Stimulated activated CD8-positive, alpha-beta memory T cell treated with anti-CD3 and anti-CD28 coated beads, Interleukin-12 subunit alpha, Interleukin-12 subunit beta, amount 100 ng/mL, for 24 hours (primary cell): Measurements from ENCODE around the gene NCCRP1.

Source experiments
- DNase-seq: peaks from one replicate; pipeline ENCODE4 v3.0.0-alpha.2; 2020; ENCODE audit errors: extremely low read depth

The NCCRP1 gene

GRCh38 chr19:39165857-39166256, 30.9 kb upstream of the NCCRP1 start:
- no peak for DNase-seq

DNA sequence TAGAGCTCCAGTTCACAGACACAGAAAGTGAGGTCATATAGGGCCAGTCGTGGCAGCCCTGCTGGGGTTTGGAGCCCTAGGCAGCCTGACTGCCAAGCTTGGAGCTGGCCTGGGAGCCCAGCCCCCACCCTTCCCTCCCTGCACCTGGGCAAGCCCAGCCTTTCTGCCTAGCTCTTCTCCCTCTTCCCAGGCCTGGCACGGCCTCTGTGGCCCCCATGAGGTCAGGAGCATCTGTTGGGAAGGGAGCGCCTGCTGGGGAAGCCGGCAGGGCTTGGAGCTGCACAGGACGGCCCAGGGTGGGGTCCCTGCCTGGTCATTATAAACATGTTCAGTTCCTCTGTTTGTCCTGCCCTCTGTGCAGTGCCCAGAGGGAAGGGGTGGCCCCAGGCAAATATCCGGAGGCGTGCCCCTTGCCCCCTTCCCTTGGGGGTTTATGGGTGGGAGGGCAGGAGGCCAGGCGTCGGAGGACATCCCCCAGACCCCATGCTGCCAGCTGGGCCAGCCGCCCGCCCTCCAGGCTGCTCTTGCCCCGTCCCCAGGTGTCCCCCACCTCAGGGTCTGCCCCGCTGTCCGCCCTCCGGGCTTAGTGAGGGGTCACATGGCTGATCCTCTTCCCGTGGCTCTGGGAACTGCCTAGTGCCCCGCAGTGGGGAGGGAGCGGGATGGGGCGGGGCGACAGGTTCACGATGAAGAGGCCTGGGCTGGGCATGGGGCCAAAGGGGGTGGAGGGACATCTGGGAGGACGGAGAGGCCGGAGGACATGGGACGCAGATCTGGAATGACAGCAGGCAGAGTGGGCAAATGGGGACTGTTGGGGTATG, 30.0 kb upstream of the NCCRP1 start:
- DNase-seq: no peak

GRCh38 chr19:39167461-39168257, 29.1 kb upstream of the NCCRP1 start:
- no peak for DNase-seq

GRCh38 chr19:39168258-39169142, 28.3 kb upstream of the NCCRP1 start:
- DNase-seq: no peak

GRCh38 chr19:39169143-39169810, 27.5 kb upstream of the NCCRP1 start:
- DNase-seq: no peak

GRCh38 chr19:39170386-39171231, 26.2 kb upstream of the NCCRP1 start:
- no peak for DNase-seq

DNA sequence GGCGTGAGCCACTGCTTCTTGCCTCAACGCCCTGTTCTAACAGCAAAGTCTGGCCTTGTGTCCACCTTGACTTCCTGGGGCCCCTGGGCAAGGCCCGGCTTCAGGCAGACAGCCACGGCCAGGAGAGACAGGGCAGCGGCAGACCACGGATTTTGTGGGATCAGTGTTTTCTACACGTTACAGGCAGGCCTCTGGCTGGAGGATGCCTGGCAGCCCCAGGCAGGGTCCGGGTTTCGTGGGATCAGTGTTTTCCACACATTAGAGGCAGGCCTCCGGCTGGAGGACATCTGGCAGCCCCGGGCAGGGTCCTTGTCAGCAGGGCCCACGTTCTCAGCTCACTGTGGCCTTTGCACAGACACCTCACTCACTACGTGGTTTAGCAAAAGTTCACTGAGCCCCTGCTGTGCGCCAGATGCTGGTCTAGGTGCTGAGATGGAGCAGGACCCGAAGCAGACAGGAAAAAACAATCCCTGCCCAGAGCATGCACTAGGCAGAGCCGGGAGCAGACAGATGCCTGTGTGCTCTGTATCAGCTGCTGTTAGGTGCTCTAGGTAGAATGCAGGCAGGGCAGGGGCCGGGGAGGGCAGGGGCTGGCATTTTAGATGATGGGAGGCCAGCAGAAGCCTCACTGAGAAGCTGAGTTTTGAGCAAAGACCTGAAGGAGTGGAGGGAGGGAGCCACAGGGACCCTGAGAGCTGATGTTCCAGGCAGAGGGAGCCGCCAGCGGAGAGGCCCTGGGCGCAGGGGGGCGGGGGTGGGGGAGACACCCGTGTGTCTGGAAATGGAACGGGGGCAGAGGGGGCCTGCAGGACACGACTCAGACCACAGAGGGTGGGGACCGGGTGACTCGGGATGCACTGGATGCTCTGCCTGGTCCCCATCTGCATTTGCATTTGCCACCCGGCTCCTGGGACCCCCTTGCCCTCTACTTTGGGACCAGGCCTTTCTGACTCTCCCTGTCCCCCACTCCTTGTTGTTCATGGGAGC, 25.0 kb upstream of the NCCRP1 start:
- DNase-seq: no peak

GRCh38 chr19:39172700-39173501, 23.9 kb upstream of the NCCRP1 start:
- DNase-seq: no peak

GRCh38 chr19:39173502-39173991, 23.2 kb upstream of the NCCRP1 start:
- DNase-seq: no peak

DNA sequence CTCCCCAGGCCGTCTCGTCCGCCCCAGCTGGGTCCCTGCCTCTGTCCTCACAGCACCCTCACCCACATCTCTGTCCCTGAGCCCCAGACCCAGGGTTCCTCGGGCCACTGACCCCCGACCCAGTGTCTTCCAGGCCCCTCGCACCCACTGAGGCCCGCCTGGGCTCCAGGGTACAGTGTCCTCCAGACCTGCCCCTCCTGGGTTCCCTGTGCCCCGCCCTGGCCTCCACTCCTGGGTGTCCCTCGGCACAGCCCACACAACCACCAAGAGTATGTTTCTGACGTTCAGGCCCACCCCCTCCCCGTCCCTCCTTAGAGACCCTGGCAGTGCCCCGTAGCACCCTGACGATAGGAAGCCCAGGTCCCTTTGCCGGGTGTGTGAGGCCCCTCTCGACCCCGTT, 22.6 kb upstream of the NCCRP1 start:
- no peak for DNase-seq

GRCh38 chr19:39174558-39175544, 21.9 kb upstream of the NCCRP1 start:
- DNase-seq: no peak

- no peak for DNase-seq
Observed at GRCh38 chr19:39175564-39175963, 21.2 kb upstream of the NCCRP1 start.

DNA sequence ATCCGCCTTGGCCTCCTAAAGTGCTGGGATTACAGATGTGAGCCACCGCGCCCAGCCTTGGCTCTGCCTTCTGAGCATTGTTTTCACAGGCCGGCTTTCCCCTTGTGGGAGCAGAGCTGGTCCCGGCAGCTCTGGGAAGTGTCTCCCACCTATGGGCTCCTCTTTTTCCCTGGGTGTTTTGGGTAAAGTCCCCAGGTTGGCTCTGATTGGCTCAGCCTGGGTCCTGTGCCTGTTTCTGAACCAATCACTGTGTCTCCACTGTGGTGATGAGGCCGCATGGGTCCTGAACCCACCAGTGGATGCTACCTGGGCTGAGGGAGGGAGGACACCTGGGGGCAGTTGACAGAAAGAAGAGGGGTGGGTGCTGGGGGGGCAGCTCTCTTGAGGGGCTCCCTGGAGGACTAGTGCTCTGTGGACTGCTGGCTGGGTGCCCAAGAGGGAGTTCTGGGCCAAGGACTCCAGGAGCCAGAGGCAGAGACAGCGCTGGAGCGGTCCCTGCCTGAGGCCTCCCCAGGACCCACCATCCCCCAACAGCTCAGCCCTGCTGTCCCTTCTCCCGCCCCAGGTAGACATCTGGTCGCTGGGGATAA, 19.6 kb upstream of the NCCRP1 start:
- DNase-seq: no peak

- DNase-seq: no peak
Observed at GRCh38 chr19:39177736-39178135, 19.0 kb upstream of the NCCRP1 start.

GRCh38 chr19:39178296-39179006, 18.3 kb upstream of the NCCRP1 start:
- no peak for DNase-seq

GRCh38 chr19:39179754-39180153, 17.0 kb upstream of the NCCRP1 start:
- no peak for DNase-seq
